GM12878 (cell line): Measurements from ENCODE around the gene ADCY6. TPM values are rescaled to one million over a fixed set of nuclear protein-coding genes. Genes with fewer than 3 reads are reported as not detected.

Source experiments
- ATAC-seq: fragments of 200-7000 bp; cut with Tn5 transposase; 3 replicates; pipeline ENCODE4 v1.9.1; 2020; ENCODE audit warnings: mild to moderate bottlenecking, moderate library complexity
- BruUV-seq: library from RNA; stranded (reverse); fragments of 400-500 nt; replicated peaks from 2 replicates; lab custom pipeline; 2021; lab: Mats Ljungman, UMichigan
- CTCF ChIA-PET: fragments of 300-600 bp; sonication (Branson Sonifier 250); formaldehyde crosslinking; extraction: SDS; loops from one replicate; lab custom pipeline; 2021; ENCODE audit warnings: inconsistent platforms; lab: Yijun Ruan, JAX
- POLR2A ChIA-PET: fragments of 350-600 bp; formaldehyde crosslinking; extraction: SDS; loops from one replicate; lab custom pipeline; 2021; ENCODE audit warnings: inconsistent platforms; lab: Charles Lee
- RAD21 ChIA-PET: fragments of 300-600 bp; sonication (Branson Sonifier 250); formaldehyde crosslinking; loops from one replicate; lab custom pipeline; 2023; ENCODE audit warnings: antibody characterized with exemption; ENCODE audit not compliant: unreplicated experiment; lab: Charles Lee
- SMC1A ChIA-PET: fragments of 300-600 bp; sonication (Branson Sonifier 250); formaldehyde crosslinking; loops from one replicate; lab custom pipeline; 2023; ENCODE audit not compliant: unreplicated experiment, uncharacterized antibody; lab: Charles Lee
- DNase-seq: peaks from one replicate; pipeline ENCODE4 v3.0.0-alpha.2; 2011; ENCODE audit warnings: low read depth, low spot score
- FAIRE-seq: peaks from 3 replicates; lab custom pipeline; 2011; peaks lifted over from hg19 to GRCh38; lab: Jason Lieb, UNC
- H2AFZ ChIP-seq: 2 replicates; pipeline ENCODE4 v1.6.0; 2011; ENCODE audit warnings: low read depth, low read length, control low read depth; ENCODE audit not compliant: control insufficient read depth
- H3K27ac ChIP-seq: 2 replicates; pipeline ENCODE4 v1.5.1; 2011; ENCODE audit warnings: control low read depth; ENCODE audit not compliant: control insufficient read depth, insufficient read depth
- H3K27me3 ChIP-seq, 2 experiments: replicated peaks in 1 of 2; 2 replicates each; pipeline versions ENCODE4 v1.6.0 to v1.6.1; 2011; ENCODE audit warnings: low read length in 1 of 2; ENCODE audit not compliant: control insufficient read depth in 2 of 2, insufficient read depth in 2 of 2
- H3K36me3 ChIP-seq, 2 experiments: 2 replicates each; pipeline ENCODE4 v1.5.1; 2011; ENCODE audit warnings: low read length in 1 of 2; ENCODE audit not compliant: control insufficient read depth in 2 of 2, insufficient read depth in 2 of 2
- H3K4me1 ChIP-seq: 2 replicates; pipeline ENCODE4 v1.6.1; 2011; ENCODE audit warnings: mild to moderate bottlenecking, low read length, moderate library complexity, mixed read lengths; ENCODE audit not compliant: control insufficient read depth, insufficient read depth
- H3K4me2 ChIP-seq: 2 replicates; pipeline ENCODE4 v1.6.0; 2011; ENCODE audit warnings: control low read depth; ENCODE audit not compliant: control insufficient read depth, insufficient read depth
- H3K4me3 ChIP-seq: fragments of 200-600 bp; sonication (generic); 2 replicates; pipeline ENCODE4 v1.5.1; 2016
- H3K79me2 ChIP-seq: 2 replicates; pipeline ENCODE4 v1.6.0; 2011; ENCODE audit warnings: low read length; ENCODE audit not compliant: control insufficient read depth, insufficient read depth
- H3K9ac ChIP-seq: 2 replicates; pipeline ENCODE4 v1.8.0; 2011; ENCODE audit warnings: low read length, control low read depth, mixed read lengths; ENCODE audit not compliant: control insufficient read depth, insufficient read depth
- H3K9me3 ChIP-seq: replicated peaks from 3 replicates; pipeline ENCODE4 v1.5.1; 2011; ENCODE audit warnings: mild to moderate bottlenecking, low read length; ENCODE audit not compliant: control insufficient read depth, insufficient read depth
- H4K20me1 ChIP-seq: 2 replicates; pipeline ENCODE4 v1.6.0; 2011; ENCODE audit not compliant: control insufficient read depth, insufficient read depth
- ATF2 ChIP-seq: IDR thresholded peaks from 2 replicates; pipeline ENCODE4 v1.6.1; 2012; ENCODE audit warnings: low read length, inconsistent platforms
- CHD2 ChIP-seq: IDR thresholded peaks from 2 replicates; pipeline ENCODE4 v1.6.1; 2011; ENCODE audit warnings: low read depth, low read length, improper control_type of control experiment, borderline replicate concordance
- CUX1 ChIP-seq: IDR thresholded peaks from 2 replicates; pipeline ENCODE4 v1.6.1; 2012; ENCODE audit warnings: improper control_type of control experiment, low read depth, low read length; ENCODE audit not compliant: insufficient replicate concordance
- DPF2 ChIP-seq: fragments of 450-650 bp; IDR thresholded peaks from 2 replicates; pipeline ENCODE4 v1.6.1; 2017; ENCODE audit warnings: mild to moderate bottlenecking
- EGR1 ChIP-seq, 2 experiments: IDR thresholded peaks; 1 replicate in 1 of 2; 2 replicates in 1 of 2; pipeline ENCODE4 v1.6.1; 2011 to 2012; ENCODE audit warnings: low read depth in 2 of 2, low read length in 2 of 2, borderline replicate concordance in 1 of 2, mild to moderate bottlenecking in 1 of 2, moderate library complexity in 1 of 2
- GATAD2B ChIP-seq: fragments of 450-650 bp; conservative IDR thresholded peaks from 2 replicates; pipeline ENCODE4 v1.6.1; 2017; ENCODE audit warnings: low read depth, mild to moderate bottlenecking, moderate library complexity
- KDM1A ChIP-seq: fragments of 200-600 bp; sonication (generic); IDR thresholded peaks from 2 replicates; pipeline ENCODE4 v1.6.1; 2016; ENCODE audit warnings: borderline replicate concordance
- LARP7 ChIP-seq: fragments of 450-650 bp; IDR thresholded peaks from 2 replicates; pipeline ENCODE4 v1.6.1; 2017; ENCODE audit warnings: mild to moderate bottlenecking
- MYB ChIP-seq: fragments of 150-350 bp; IDR thresholded peaks from 2 replicates; pipeline ENCODE4 v1.6.1; 2014; ENCODE audit warnings: mild to moderate bottlenecking, low read depth, low read length, borderline replicate concordance
- NFXL1 ChIP-seq: fragments of 450-650 bp; IDR thresholded peaks from 2 replicates; pipeline ENCODE4 v1.6.1; 2017; ENCODE audit warnings: antibody characterized with exemption, mild to moderate bottlenecking, borderline replicate concordance
- NR2F1 ChIP-seq: fragments of 450-650 bp; conservative IDR thresholded peaks from 2 replicates; pipeline ENCODE4 v1.6.1; 2017; ENCODE audit warnings: mild to moderate bottlenecking
- PAX8 ChIP-seq: fragments of 450-650 bp; IDR thresholded peaks from 2 replicates; pipeline ENCODE4 v1.6.1; 2017; ENCODE audit warnings: mild to moderate bottlenecking, moderate library complexity
- PML ChIP-seq: IDR thresholded peaks from 2 replicates; pipeline ENCODE4 v1.6.1; 2012; ENCODE audit warnings: low read length, inconsistent platforms
- POLR2A ChIP-seq: IDR thresholded peaks from 2 replicates; pipeline ENCODE4 v1.6.1; 2011; ENCODE audit warnings: low read depth, mild to moderate bottlenecking, low read length
- ZNF24 ChIP-seq: fragments of 450-650 bp; IDR thresholded peaks from 2 replicates; pipeline ENCODE4 v1.6.1; 2017; ENCODE audit warnings: antibody characterized with exemption, mild to moderate bottlenecking
- ZSCAN29 ChIP-seq: fragments of 450-650 bp; IDR thresholded peaks from 2 replicates; pipeline ENCODE4 v1.6.1; 2017; ENCODE audit warnings: mild to moderate bottlenecking, moderate library complexity
- WGBS: methylation state at CpG from one replicate; pipeline ENCODE4 v1.1.6; 2016; ENCODE audit warnings: low lambda C conversion rate; ENCODE audit not compliant: insufficient replicate concordance, insufficient coverage; ENCODE audit errors: missing lambda C conversion rate; 5-methylcytosine and 5-hydroxymethylcytosine counted together
- in situ Hi-C: fragments of 300-500 bp; cut with MboI; formaldehyde crosslinking; loops from 9 replicates; pipeline ENCODE4 v1.14.3; 2018; ENCODE audit warnings: mixed read lengths
- intact Hi-C: fragments of 100-400 bp; cut with micrococcal nuclease; formaldehyde crosslinking; loops from one replicate; pipeline ENCODE4 v1.14.2; 2022; ENCODE audit not compliant: unreplicated experiment
- polyA plus RNA-seq, 11 experiments: library from polyadenylated mRNA; depleted of rRNA in 4 of 11; unstranded in 6 of 11; stranded (reverse) in 5 of 11; fragments of >200 nt; fragmentation: Nextera tagmentation in 4 of 11; fragmentation: Illumina TruSeq in 1 of 11; extraction: Ambion mirVana in 4 of 11; extraction: Trizol in 1 of 11; gene quantifications; 1 replicate in 1 of 11; 2 replicates in 10 of 11; pipeline versions ENCODE4 v1.2.1 to v1.2.3, GENCODE V29; 2011 to 2016; ENCODE audit warnings: inconsistent platforms in 2 of 11, missing spikeins in 2 of 11, low read depth in 1 of 11
- total RNA-seq, 4 experiments: library from RNA; depleted of rRNA in 3 of 4; stranded (reverse); fragments of >200 nt in 3 of 4; fragmentation: Illumina TruSeq in 1 of 4; extraction: Trizol in 1 of 4; gene quantifications; 2 replicates each; pipeline versions ENCODE4 v1.2.1 to v1.2.3, GENCODE V29; 2013 to 2021
- TF ChIP-seq, protein P1 (sequence below): fragments of 450-650 bp; IDR thresholded peaks from 2 replicates; pipeline ENCODE4 v1.6.1; 2016; ENCODE audit warnings: mild to moderate bottlenecking

ADCY6 gene
- total and polyA plus RNA-seq, 10 of the 15 experiments (the other 5 are each of a cell fraction or from before 2014, with no cell fraction given) = 0.03 to 2.0 (median 0.14) TPM; not detected in 1

DNA sequence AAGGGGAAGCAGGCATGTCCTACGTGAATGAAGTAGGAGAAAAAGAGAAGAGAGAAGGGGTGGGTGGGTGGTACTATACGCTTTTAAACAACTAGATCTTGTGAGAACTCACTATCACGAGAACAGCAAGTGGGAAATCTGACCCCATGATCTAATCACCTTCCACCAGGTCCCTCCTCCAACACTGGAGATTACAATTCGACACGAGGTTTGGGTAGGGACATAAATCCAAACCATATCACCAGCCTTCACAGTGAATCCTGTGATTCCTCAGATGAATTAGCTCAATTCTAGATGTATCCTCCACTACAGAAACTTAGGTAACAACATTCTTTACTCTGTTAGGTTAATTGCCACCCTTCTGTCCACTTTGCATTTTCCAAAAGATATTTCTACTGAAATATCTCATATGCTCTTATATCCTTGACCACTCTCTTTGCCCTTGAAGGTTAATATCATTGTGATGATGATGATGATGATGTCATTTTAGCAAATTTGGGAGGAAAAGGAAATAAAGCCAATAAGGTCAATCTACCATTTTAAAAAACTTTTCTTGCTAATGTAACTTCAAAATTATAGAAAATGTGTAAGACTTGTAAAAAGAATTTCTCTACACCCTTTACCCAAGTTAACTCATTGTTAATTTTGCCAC is 49.1 kb downstream of the ADCY6 start:
- ATAC-seq (no peak), DNase-seq (no peak), FAIRE-seq (no peak)
- no TSS peak for BruUV-seq
- intact Hi-C loops = no loop called here
- no peaks in the 10 kb centered on the region for H3K79me2 ChIP-seq
- CTCF ChIA-PET = interaction anchor here (0.6 kb wide), 1 partner anchor 981 kb away, joined by 3 read pairs; no protein-coding TSS in a partner anchor
- TF ChIP-seq LARP7 = no peak
- no peak for TF ChIP-seq EGR1 (IDR thresholded peaks at IDR 0.05; ENCODE audit: borderline replicate concordance in 1 of 2, low read depth in 2 of 2, low read length in 2 of 2)
- no peak for TF ChIP-seq PAX8
- no peak for TF ChIP-seq PML
- no peak for TF ChIP-seq KDM1A
- TF ChIP-seq MYB = no peak
- TF ChIP-seq DPF2 = no peak
- TF ChIP-seq ZNF24 = no peak
- TF ChIP-seq POLR2A = no peak
- TF ChIP-seq ATF2 = no peak
- no peak for TF ChIP-seq NFXL1
- TF ChIP-seq ZSCAN29 = no peak
- no peak for TF ChIP-seq NR2F1
- no peak for TF ChIP-seq CHD2
- no peak for TF ChIP-seq CUX1
- TF ChIP-seq, protein P1, sequence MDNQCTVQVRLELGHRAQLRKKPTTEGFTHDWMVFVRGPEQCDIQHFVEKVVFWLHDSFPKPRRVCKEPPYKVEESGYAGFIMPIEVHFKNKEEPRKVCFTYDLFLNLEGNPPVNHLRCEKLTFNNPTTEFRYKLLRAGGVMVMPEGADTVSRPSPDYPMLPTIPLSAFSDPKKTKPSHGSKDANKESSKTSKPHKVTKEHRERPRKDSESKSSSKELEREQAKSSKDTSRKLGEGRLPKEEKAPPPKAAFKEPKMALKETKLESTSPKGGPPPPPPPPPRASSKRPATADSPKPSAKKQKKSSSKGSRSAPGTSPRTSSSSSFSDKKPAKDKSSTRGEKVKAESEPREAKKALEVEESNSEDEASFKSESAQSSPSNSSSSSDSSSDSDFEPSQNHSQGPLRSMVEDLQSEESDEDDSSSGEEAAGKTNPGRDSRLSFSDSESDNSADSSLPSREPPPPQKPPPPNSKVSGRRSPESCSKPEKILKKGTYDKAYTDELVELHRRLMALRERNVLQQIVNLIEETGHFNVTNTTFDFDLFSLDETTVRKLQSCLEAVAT = no peak
- no peak for TF ChIP-seq GATAD2B
- no peak overlapping the region for H3K4me2 ChIP-seq
- H3K9ac ChIP-seq = no peak overlapping the region
- no peaks in the 10 kb centered on the region for H3K36me3 ChIP-seq
- no peak overlapping the region for H2AFZ ChIP-seq
- H3K27me3 ChIP-seq = no peaks in the 10 kb centered on the region
- H3K4me3 ChIP-seq = no peak overlapping the region
- H3K4me1 ChIP-seq = no peaks in the 10 kb centered on the region
- POLR2A ChIA-PET = interaction anchor here (0.6 to 1.0 kb wide), 2 partner anchors 10 to 53 kb away, joined by 4 read pairs; no protein-coding TSS in a partner anchor
- RAD21 ChIA-PET = no interaction called here
- no peaks in the 10 kb centered on the region for H4K20me1 ChIP-seq
- in situ Hi-C loops = no loop called here
- no peaks in the 10 kb centered on the region for H3K9me3 ChIP-seq
- H3K27ac ChIP-seq = no peak overlapping the region
- WGBS = 9% methylated on average over 5 of the region's 5 CpGs
- SMC1A ChIA-PET = interaction anchor here (0.7 kb wide), 1 partner anchor 56 kb away, joined by 3 read pairs; no protein-coding TSS in a partner anchor
